Measurements from ENCODE around the gene SENP3. TPM values are rescaled to one million over a fixed set of nuclear protein-coding genes. Genes with fewer than 3 reads are reported as not detected.

Gene SENP3
- total and polyA plus RNA-seq, 2 of the 13 experiments (the other 11 are each of a cell fraction or from before 2014, with no cell fraction given) = 55.8 to 75.4 TPM

GRCh38 chr17:7614425-7615264, 52.9 kb downstream of the SENP3 start, which contains the start of gene FXR2 (continued):
- TF ChIP-seq ZNF788 (CRISPR knock-in tag; IDR thresholded peaks at IDR 0.05; ENCODE audit: borderline replicate concordance) (peak; percentile 22; the same call in 1 of the 2 replicates), NR2F1 (CRISPR knock-in tag; IDR thresholded peaks at IDR 0.05) (0 out of 4 replicates have a peak, but pooled peaks of 1 of the 2 experiments have one; percentile 23), ZNF75D (CRISPR knock-in tag; IDR thresholded peaks at IDR 0.05; ENCODE audit: borderline replicate concordance) (0 out of 2 replicates have a peak, but pooled peaks have one; percentile 40), ZNF460 (CRISPR knock-in tag; IDR thresholded peaks at IDR 0.05; ENCODE audit: borderline replicate concordance) (no peak), UBTF (CRISPR knock-in tag; IDR thresholded peaks at IDR 0.05) (peak; percentile 77), FOXK2 (IDR thresholded peaks at IDR 0.05) (peak; percentile 42; the same call in 1 of the 2 replicates), ZNF777 (CRISPR knock-in tag; IDR thresholded peaks at IDR 0.05) (peak; percentile 85; the same call in 1 of the 2 replicates), ZKSCAN1 (IDR thresholded peaks at IDR 0.05; ENCODE audit: low read length) (no peak), ETS1 (CRISPR knock-in tag; IDR thresholded peaks at IDR 0.05) (no peak), ATF4 (CRISPR knock-in tag; IDR thresholded peaks at IDR 0.05) (no peak), DBP (CRISPR knock-in tag; IDR thresholded peaks at IDR 0.05; ENCODE audit: not compliant biosample characterization) (no peak), NFE2 (CRISPR knock-in tag; IDR thresholded peaks at IDR 0.05) (no peak), ZNF7 (CRISPR knock-in tag; IDR thresholded peaks at IDR 0.05) (no peak), ZNF781 (CRISPR knock-in tag; IDR thresholded peaks at IDR 0.05; ENCODE audit: borderline replicate concordance, not compliant biosample characterization) (no peak), HCFC1 (IDR thresholded peaks at IDR 0.05; ENCODE audit: low read depth, low read length) (peak; percentile 27; the same call in 1 of the 2 replicates), FIP1L1 (IDR thresholded peaks at IDR 0.05; ENCODE audit: borderline replicate concordance, insufficient read depth, low read depth, low read length) (no peak), NCOA2 (CRISPR knock-in tag; IDR thresholded peaks at IDR 0.05) (no peak), SAP130 (CRISPR knock-in tag; IDR thresholded peaks at IDR 0.05; ENCODE audit: low read depth) (peak; percentile 71), ARNT2 (CRISPR knock-in tag; IDR thresholded peaks at IDR 0.05; ENCODE audit: low read depth) (0 out of 2 replicates have a peak, but pooled peaks have one; percentile 69), SAFB2 (CRISPR knock-in tag; IDR thresholded peaks at IDR 0.05; ENCODE audit: borderline replicate concordance, low read depth) (no peak), ZBTB38 (CRISPR knock-in tag; IDR thresholded peaks at IDR 0.05) (no peak), PHF21A (CRISPR knock-in tag; IDR thresholded peaks at IDR 0.05) (no peak), ZNF362 (CRISPR knock-in tag; IDR thresholded peaks at IDR 0.05; ENCODE audit: borderline replicate concordance) (no peak)
